ENCODE measurements around the gene ZBTB3. TPM values are rescaled to one million over a fixed set of nuclear protein-coding genes. Genes with fewer than 3 reads are reported as not detected.
A peak's percentile ranks its signal among the peaks of the same experiment; 100 is the strongest.

ZBTB3 gene
- total and polyA plus RNA-seq, 9 of the 15 experiments (the other 6 are each of a cell fraction or from before 2014, with no cell fraction given): 1.9 to 10.0 (median 4.9) TPM

DNA sequence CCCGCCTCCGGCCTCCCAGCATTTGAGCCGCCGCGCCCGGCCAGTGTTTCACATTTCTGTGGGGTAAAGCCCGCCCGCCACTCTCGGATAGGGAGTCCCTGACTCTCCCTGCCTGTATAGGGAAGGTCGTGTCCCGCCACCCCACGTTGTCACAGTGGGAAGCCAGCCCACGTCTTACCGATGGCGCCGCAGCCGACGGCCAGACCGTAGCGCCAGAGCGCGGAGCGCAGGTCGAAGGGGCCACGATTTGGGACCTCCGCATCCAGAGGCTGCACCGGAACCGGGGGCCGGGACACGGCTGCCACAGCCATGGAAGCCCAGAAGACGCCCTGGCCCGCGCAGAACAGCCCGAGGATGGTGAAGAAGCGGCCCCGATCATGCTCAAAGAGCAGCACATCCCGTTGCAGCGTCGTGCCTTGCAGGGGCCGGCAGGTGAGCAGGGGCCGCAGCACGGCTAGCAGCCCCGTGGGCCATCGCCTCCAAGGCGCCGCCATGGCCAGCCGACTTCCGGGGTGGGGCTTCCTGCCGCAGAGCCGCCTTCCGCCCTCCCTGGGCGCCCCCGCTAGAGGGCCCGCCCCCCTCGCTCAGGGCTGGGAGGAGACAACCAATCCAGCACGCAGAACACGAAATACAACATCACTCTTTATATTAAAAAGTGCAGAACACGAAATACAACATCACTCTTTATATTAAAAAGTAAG, 37.7 kb upstream of the ZBTB3 start, which contains the start of gene TMEM223 (continued):
- TF ChIP-seq, protein P1, sequence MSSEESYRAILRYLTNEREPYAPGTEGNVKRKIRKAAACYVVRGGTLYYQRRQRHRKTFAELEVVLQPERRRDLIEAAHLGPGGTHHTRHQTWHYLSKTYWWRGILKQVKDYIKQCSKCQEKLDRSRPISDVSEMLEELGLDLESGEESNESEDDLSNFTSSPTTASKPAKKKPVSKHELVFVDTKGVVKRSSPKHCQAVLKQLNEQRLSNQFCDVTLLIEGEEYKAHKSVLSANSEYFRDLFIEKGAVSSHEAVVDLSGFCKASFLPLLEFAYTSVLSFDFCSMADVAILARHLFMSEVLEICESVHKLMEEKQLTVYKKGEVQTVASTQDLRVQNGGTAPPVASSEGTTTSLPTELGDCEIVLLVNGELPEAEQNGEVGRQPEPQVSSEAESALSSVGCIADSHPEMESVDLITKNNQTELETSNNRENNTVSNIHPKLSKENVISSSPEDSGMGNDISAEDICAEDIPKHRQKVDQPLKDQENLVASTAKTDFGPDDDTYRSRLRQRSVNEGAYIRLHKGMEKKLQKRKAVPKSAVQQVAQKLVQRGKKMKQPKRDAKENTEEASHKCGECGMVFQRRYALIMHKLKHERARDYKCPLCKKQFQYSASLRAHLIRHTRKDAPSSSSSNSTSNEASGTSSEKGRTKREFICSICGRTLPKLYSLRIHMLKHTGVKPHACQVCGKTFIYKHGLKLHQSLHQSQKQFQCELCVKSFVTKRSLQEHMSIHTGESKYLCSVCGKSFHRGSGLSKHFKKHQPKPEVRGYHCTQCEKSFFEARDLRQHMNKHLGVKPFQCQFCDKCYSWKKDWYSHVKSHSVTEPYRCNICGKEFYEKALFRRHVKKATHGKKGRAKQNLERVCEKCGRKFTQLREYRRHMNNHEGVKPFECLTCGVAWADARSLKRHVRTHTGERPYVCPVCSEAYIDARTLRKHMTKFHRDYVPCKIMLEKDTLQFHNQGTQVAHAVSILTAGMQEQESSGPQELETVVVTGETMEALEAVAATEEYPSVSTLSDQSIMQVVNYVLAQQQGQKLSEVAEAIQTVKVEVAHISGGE (CRISPR knock-in tag; IDR thresholded peaks at IDR 0.05): peak in 2 of 3 experiments; percentile 48 to 61; a peak in 2 of 6 replicates
- TF ChIP-seq ETS2 (tag; IDR thresholded peaks at IDR 0.05; ENCODE audit: borderline replicate concordance, poor library complexity, severe bottlenecking) (no peak), ZNF408 (CRISPR knock-in tag; IDR thresholded peaks at IDR 0.05; ENCODE audit: low read depth) (no peak), ZNF41 (CRISPR knock-in tag; conservative IDR thresholded peaks at IDR 0.05) (no peak), ZBTB7A (IDR thresholded peaks at IDR 0.05; ENCODE audit: borderline replicate concordance, control insufficient read depth, low read depth, low read length) (peak; percentile 50; the same call in 1 of the 2 replicates), MAZ (CRISPR knock-in tag; conservative IDR thresholded peaks at IDR 0.05 in 1 of 2, IDR thresholded peaks at IDR 0.05 in 1 of 2) (peak; percentile 91 to 92), CEBPB (tag; IDR thresholded peaks at IDR 0.05) (no peak), HDAC6 (IDR thresholded peaks at IDR 0.05; ENCODE audit: low read depth, low read length) (no peak), FOXP1 (CRISPR knock-in tag; IDR thresholded peaks at IDR 0.05) (peak; percentile 78; the same call in 1 of the 2 replicates), RBM34 (IDR thresholded peaks at IDR 0.05; ENCODE audit: borderline replicate concordance, insufficient read depth, low read length) (no peak), NCOA1 (IDR thresholded peaks at IDR 0.05; ENCODE audit: low read depth) (no peak; the same call in 1 of the 2 replicates), GABPB1 (CRISPR knock-in tag; IDR thresholded peaks at IDR 0.05) (peak; percentile 93), THRAP3 (IDR thresholded peaks at IDR 0.05; ENCODE audit: borderline replicate concordance) (0 out of 2 replicates have a peak, but pooled peaks have one; percentile 31), ZNF79 (CRISPR knock-in tag; IDR thresholded peaks at IDR 0.05; ENCODE audit: low read depth) (no peak), ZNF253 (CRISPR knock-in tag; conservative IDR thresholded peaks at IDR 0.05) (no peak; the same call in 1 of the 2 replicates), TSC22D4 (tag; IDR thresholded peaks at IDR 0.05) (no peak), ZBTB8A (IDR thresholded peaks at IDR 0.05; ENCODE audit: partially characterized antibody) (no peak)
- TF ChIP-seq, protein P2, sequence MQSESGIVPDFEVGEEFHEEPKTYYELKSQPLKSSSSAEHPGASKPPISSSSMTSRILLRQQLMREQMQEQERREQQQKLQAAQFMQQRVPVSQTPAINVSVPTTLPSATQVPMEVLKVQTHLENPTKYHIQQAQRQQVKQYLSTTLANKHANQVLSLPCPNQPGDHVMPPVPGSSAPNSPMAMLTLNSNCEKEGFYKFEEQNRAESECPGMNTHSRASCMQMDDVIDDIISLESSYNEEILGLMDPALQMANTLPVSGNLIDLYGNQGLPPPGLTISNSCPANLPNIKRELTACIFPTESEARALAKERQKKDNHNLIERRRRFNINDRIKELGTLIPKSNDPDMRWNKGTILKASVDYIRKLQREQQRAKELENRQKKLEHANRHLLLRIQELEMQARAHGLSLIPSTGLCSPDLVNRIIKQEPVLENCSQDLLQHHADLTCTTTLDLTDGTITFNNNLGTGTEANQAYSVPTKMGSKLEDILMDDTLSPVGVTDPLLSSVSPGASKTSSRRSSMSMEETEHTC (IDR thresholded peaks at IDR 0.05): no peak
- TF ChIP-seq, protein P3, sequence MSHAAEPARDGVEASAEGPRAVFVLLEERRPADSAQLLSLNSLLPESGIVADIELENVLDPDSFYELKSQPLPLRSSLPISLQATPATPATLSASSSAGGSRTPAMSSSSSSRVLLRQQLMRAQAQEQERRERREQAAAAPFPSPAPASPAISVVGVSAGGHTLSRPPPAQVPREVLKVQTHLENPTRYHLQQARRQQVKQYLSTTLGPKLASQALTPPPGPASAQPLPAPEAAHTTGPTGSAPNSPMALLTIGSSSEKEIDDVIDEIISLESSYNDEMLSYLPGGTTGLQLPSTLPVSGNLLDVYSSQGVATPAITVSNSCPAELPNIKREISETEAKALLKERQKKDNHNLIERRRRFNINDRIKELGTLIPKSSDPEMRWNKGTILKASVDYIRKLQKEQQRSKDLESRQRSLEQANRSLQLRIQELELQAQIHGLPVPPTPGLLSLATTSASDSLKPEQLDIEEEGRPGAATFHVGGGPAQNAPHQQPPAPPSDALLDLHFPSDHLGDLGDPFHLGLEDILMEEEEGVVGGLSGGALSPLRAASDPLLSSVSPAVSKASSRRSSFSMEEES (CRISPR knock-in tag; IDR thresholded peaks at IDR 0.05): no peak; the same call in 1 of the 2 replicates

Measured in K562 (cell line).